Loucy (cell line): ENCODE results near the gene HECTD1.

ENCODE experiments used
- CTCF ChIP-seq: fragments of 200-600 bp; sonication (generic); conservative IDR thresholded peaks from 2 replicates; pipeline ENCODE4 v1.5.1; 2014; ENCODE audit warnings: mild to moderate bottlenecking, antibody characterized with exemption, low read length
- EZH2phosphoT487 ChIP-seq: fragments of 200-600 bp; IDR thresholded peaks from 2 replicates; pipeline ENCODE4 v1.6.1; 2018; ENCODE audit warnings: antibody characterized with exemption, mild to moderate bottlenecking, moderate library complexity, borderline replicate concordance

GRCh38 chr14:31154956-31155355 lies 52.6 kb downstream of the HECTD1 start:
- TF ChIP-seq CTCF (no peak), EZH2phosphoT487 (no peak)
